ENCODE data around the gene LUZP4.

The LUZP4 gene

GRCh38 chrX:115260330-115260729 lies 29.2 kb upstream of the LUZP4 start:
- Histone ChIP-seq H3K4me3 (ENCODE audit: low read depth, low read length) (no peak overlapping the region), H3K27ac (peak overlapping the region; percentile 71)
- no peak for DNase-seq

GRCh38 chrX:115261148-115261547 lies 28.4 kb upstream of the LUZP4 start:
- DNase-seq: no peak
- no peaks in the 10 kb centered on the region for H3K9me3 ChIP-seq (ENCODE audit: severe bottlenecking)
- peak overlapping the region; percentile 48 for H3K27ac ChIP-seq
- H3K4me3 ChIP-seq (ENCODE audit: low read depth, low read length): no peak overlapping the region
- no peaks in the 10 kb centered on the region for H3K36me3 ChIP-seq
- TF ChIP-seq, protein P1, sequence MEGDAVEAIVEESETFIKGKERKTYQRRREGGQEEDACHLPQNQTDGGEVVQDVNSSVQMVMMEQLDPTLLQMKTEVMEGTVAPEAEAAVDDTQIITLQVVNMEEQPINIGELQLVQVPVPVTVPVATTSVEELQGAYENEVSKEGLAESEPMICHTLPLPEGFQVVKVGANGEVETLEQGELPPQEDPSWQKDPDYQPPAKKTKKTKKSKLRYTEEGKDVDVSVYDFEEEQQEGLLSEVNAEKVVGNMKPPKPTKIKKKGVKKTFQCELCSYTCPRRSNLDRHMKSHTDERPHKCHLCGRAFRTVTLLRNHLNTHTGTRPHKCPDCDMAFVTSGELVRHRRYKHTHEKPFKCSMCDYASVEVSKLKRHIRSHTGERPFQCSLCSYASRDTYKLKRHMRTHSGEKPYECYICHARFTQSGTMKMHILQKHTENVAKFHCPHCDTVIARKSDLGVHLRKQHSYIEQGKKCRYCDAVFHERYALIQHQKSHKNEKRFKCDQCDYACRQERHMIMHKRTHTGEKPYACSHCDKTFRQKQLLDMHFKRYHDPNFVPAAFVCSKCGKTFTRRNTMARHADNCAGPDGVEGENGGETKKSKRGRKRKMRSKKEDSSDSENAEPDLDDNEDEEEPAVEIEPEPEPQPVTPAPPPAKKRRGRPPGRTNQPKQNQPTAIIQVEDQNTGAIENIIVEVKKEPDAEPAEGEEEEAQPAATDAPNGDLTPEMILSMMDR (IDR thresholded peaks at IDR 0.05; ENCODE audit: low read depth, low read length): no peak
- H3K27me3 ChIP-seq (ENCODE audit: insufficient read depth, low read depth, severe bottlenecking): peaks cover 11% of the 10 kb centered on the region

More at GRCh38 chrX:115260330-115260729, 29.2 kb upstream of the LUZP4 start:
- TF ChIP-seq, protein P1 (IDR thresholded peaks at IDR 0.05; ENCODE audit: low read depth, low read length): no peak
- Histone ChIP-seq H3K9me3 (ENCODE audit: severe bottlenecking) (no peaks in the 10 kb centered on the region), H3K36me3 (no peaks in the 10 kb centered on the region), H3K27me3 (ENCODE audit: insufficient read depth, low read depth, severe bottlenecking) (peaks cover 11% of the 10 kb centered on the region)

DNA sequence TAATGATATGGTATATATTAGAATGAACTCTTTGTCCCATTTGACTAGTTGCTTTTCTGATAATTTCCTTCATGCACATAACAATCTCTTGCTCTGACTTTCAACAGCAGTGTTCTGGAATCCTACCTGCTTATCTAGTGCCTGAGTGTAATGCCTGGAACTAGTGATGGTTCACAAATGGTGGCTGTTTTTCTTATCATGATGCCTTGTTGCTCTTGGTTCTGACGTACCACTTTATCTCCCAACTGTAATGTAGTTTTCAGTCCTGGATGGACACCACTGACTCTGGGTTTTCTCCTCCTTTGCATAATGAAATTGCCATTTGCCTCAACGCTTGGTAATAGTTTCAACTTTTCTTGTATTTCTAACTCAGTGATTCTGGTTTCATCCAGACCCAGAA lies 25.5 kb upstream of the LUZP4 start:
- peaks cover 9% of the 10 kb centered on the region for H3K27me3 ChIP-seq (ENCODE audit: insufficient read depth, low read depth, severe bottlenecking)
- H3K9me3 ChIP-seq (ENCODE audit: severe bottlenecking): no peaks in the 10 kb centered on the region
- H3K36me3 ChIP-seq: no peaks in the 10 kb centered on the region
- no peak overlapping the region for H3K4me3 ChIP-seq (ENCODE audit: low read depth, low read length)
- TF ChIP-seq, protein P1 (IDR thresholded peaks at IDR 0.05; ENCODE audit: low read depth, low read length): no peak
- no peak overlapping the region for H3K27ac ChIP-seq
- no peak for DNase-seq

GRCh38 chrX:115266300-115266699 lies 23.2 kb upstream of the LUZP4 start:
- Histone ChIP-seq H3K4me3 (ENCODE audit: low read depth, low read length) (no peak overlapping the region), H3K27me3 (ENCODE audit: insufficient read depth, low read depth, severe bottlenecking) (no peaks in the 10 kb centered on the region), H3K9me3 (ENCODE audit: severe bottlenecking) (no peaks in the 10 kb centered on the region), H3K36me3 (no peaks in the 10 kb centered on the region), H3K27ac (0 out of 2 replicates have a peak overlapping the region, but pooled peaks have one; percentile 21)
- TF ChIP-seq, protein P1 (IDR thresholded peaks at IDR 0.05; ENCODE audit: low read depth, low read length): no peak
- DNase-seq: no peak

- H3K4me3 ChIP-seq (ENCODE audit: low read depth, low read length): no peak overlapping the region
- TF ChIP-seq, protein P1 (IDR thresholded peaks at IDR 0.05; ENCODE audit: low read depth, low read length): peak; percentile 60
- no peaks in the 10 kb centered on the region for H3K27me3 ChIP-seq (ENCODE audit: insufficient read depth, low read depth, severe bottlenecking)
- no peaks in the 10 kb centered on the region for H3K36me3 ChIP-seq
- H3K9me3 ChIP-seq (ENCODE audit: severe bottlenecking): no peaks in the 10 kb centered on the region
- no peak overlapping the region for H3K27ac ChIP-seq
- peak; percentile 40 for DNase-seq
These were observed 21.1 kb upstream of the LUZP4 start for GRCh38 chrX:115268421-115268820.

DNA sequence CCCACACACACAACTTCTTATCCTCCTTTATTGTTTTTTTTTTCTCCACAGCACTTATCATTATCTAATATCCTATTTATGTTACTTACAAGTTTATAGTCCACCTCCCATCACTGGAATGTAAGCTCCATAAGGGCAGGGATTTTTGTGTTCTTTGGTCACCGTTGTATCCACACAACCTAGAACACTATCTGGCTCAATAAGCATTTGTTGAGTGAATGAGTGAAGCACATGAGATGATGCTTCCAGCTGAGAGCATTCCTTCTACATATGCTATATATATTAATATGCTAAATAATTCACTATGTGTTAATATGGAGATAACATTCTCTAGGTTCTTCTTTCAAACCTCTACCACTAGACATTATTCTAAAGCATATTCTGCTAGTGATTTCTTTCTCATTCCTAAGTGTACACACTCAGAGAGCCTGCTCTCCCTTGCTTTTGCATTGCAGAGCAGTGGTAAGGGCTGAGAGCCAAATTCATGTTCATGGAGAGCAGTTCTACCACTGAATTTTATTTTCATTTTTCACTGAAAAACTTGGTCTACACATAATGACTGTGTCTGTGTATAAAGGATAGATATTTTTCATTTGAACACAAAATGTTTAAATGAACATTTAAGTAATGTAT lies 20.3 kb upstream of the LUZP4 start:
- DNase-seq: no peak
- H3K27ac ChIP-seq: no peak overlapping the region
- TF ChIP-seq, protein P1 (IDR thresholded peaks at IDR 0.05; ENCODE audit: low read depth, low read length): no peak
- H3K9me3 ChIP-seq (ENCODE audit: severe bottlenecking): no peaks in the 10 kb centered on the region
- H3K4me3 ChIP-seq (ENCODE audit: low read depth, low read length): no peak overlapping the region
- no peaks in the 10 kb centered on the region for H3K36me3 ChIP-seq
- no peaks in the 10 kb centered on the region for H3K27me3 ChIP-seq (ENCODE audit: insufficient read depth, low read depth, severe bottlenecking)

Measured in WERI-Rb-1 (cell line).